GM18858 (cell line): ENCODE measurements around the gene CDK14.
"Not testable (repeated sequence)": the region's sequence is repeated elsewhere in the genome, so short reads cannot be mapped to it uniquely, and the experiment has no call there.

Experiments
- ATAC-seq: cut with Tn5 transposase; IDR thresholded peaks from one replicate; pipeline ENCODE4 v1.9.1; 2021; ENCODE audit not compliant: unreplicated experiment

Gene CDK14

DNA sequence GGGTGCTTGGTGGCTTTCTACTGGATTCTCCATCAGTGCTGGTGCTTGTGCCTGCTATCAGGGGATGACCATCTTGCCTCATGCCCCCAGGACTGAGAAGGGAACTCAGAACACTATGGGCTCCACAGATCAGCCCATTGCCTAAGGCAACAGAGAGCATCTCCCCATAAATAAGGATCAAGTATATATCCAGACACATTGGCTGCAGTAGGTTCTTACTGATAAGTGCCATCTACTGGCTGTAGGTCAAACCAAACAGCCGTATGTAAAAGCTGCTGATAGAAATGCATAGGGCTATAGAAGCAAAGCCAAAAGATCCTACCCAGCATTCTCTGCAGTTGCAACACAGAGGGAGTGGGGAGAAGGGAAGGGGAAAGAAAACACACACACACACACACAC, 153.7 kb downstream of the CDK14 start:
- ATAC-seq = peak; percentile 53

DNA sequence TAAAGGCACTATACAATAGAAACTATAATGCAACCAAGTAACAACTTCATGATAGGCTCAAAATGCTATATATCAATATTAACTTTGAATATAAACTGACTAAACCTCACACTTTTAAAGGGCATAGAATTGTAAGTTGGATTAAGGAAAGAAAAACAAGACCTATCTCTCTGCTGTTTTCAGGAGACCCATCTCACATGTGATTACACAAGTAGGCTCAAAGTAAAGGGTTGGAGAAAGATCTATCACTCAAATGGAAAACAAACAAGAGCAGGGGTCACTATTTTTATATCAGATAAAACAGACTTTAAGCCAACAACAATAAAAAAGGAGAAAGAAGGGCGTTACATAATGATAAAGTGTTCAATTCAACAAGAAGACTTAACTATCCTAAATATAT, 155.5 kb downstream of the CDK14 start:
- ATAC-seq = no peak

DNA sequence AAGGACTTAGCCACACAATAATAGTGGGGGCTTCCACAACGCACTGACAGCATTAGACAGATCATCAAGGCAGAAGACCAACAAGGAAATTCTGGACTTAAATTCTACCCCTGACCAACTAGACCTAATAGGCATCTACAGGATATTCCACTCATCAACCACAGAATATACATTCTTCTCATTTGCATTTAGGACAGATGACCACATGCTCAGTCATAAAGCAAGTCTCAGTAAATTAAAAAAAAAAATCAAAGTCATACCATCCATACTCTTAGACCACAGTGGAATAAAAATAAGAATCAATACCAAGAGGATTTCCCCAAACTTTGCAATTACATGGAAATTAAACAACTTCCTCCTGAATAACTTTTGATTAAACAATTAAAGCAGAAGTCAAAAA, 155.9 kb downstream of the CDK14 start:
- no peak for ATAC-seq

DNA sequence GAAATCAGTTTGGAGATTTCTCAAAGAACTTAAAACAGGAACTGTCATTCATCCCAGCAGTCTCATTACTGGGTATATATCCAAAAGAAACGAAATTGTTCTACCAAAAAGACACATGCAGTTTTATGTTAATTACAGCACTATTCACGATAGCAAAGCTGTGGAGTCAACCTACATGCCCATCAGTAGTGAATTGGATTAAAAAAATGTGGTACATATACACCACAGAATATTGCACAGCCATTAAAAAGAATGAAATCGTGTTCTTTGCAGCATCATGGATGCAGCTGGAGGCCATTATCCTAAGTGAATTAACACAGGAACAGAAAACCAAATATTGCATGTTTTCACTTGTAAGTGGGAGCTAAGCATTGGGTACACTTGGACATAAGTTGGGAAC, 158.9 kb downstream of the CDK14 start:
- no peak for ATAC-seq

DNA sequence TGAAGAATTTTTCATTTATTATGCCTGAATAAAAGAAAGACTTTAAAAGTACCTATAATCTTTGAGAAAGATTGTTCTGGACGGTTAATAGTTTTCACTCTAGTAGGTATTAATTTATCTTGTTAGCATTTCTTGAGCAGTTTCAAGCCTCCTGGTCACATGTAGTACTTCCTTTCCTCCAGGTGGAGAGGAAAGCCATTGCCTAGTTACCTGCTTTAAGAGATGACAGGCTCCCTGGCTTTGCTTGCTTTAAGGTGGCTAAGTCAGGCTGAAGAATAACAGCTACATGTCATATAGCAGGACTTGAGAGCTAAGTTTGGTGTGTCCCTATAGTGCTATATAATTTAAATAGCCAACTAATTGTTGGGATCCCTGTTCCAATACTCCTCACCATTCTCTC, 160.2 kb downstream of the CDK14 start:
- no peak for ATAC-seq

DNA sequence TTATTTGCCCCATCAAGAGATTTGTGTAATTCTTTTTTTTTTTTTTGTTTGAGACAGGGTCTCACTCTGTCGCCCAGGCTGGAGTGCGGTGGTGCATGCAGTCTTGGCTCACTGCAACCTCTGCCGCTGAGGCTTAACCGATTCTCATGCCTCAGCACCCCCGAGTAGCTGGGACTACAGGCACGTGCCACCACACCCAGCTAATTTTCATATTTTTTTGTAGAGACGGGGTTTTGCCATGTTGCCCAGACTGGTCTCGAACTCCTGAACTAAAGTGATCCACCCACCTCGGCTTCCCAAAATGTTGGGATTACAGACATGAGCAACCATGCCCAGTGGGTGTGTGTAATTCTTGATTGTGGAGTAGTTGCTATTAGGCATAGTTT, 161.4 kb downstream of the CDK14 start:
- ATAC-seq = peak; percentile 73

DNA sequence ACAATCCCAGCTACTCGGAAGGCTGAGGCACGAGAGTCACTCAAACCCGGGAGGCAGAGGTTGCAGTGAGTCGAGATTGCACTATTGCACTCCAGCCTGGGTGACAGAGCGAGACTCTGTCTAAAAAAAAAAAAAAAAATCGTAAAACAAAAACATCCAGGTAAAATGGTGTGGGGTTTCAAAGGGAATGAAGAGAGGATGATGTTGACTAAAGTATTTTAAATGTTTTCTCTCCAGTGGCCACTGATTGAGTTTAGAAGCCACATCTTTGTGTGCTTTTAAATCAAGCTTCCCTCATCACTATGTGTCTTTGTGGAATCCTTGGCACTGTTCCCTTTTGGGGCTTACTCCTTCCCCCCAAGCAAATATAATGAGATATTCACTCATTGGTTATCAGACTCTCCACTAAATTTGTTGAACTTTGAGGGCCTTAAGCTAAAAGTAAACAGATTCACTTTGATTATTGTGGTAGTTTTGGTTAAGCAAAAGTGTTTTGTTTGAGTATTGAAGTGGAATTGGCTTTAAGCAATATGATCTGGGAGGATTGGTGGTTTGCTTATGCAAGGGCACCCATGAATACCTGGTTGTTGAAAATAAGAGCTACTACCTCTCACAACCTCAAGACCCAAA, 162.9 kb downstream of the CDK14 start:
- ATAC-seq = no peak

DNA sequence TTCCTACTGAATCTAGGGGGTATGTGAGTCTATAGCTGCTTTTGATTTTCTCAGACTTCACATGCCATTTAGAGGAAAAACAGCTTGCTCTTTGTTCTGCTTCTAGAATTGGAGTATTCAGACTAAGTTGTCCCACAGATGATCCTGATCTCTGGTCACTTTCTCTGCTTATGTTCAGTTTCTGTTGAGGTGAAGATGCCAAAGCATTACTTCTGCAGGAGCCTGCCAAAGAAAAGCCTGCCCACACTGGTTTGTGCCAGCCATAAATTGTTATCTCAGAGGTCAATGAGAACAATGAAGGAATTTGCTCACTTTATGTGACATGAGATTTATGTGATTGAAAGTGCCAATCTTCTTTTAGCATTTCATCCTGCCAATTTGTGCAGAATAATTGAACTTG, 163.6 kb downstream of the CDK14 start:
- no peak for ATAC-seq

DNA sequence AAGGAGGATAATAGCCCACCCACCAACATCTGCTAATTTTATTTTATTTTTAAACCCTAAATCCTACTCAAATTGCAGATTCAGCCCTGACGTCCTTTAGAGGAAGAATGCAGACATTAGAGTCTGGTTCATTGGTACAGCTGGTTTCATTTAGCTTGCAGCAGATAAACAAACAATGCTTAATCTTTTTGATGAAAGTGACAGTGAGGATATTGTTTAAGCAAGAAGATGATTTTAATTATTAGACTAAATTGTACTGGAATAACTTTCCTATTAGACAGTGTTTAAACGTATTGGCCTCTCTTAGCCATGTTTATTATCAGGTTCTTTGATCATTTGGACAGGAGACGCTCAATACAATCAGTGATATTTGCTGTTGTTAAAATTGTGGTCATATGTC, 164.8 kb downstream of the CDK14 start:
- no peak for ATAC-seq

DNA sequence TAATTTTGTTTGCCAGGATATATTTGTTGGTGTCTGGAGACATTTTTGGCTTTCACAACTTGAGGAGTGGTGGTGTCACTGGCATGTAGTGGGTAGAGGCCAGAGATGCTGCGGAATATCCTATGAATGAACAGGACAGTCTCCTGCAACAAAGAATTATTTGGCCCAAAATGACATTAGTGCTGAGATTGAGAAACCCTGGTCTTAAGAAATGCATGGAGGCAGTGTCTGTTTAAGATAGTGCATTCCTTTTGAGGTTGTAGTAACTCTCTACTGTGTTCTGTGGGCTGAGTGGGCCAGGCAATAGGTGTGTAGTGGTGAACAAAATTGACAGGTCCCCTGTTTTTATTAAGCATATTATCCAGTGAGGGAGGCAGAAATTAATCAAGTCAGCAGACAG, 165.5 kb downstream of the CDK14 start:
- ATAC-seq = no peak

DNA sequence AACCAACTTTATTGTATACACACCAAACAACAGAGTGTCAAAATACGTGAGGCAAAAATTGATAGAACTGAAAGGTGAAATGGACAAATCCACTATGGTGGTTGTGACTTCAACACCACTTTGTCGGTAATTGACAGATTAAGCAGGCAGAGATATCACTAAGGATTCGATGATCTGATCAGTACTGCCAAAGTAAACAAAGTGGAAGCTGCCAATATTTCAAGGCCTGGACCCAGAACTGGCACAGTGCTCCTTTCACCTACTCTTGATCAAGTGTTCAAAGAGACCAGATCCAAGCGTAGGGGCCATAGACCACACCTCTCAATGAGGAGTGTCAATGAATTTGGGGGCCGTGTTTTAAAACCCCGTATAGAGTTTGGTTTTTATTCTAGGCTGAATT, 167.0 kb downstream of the CDK14 start:
- no peak for ATAC-seq

DNA sequence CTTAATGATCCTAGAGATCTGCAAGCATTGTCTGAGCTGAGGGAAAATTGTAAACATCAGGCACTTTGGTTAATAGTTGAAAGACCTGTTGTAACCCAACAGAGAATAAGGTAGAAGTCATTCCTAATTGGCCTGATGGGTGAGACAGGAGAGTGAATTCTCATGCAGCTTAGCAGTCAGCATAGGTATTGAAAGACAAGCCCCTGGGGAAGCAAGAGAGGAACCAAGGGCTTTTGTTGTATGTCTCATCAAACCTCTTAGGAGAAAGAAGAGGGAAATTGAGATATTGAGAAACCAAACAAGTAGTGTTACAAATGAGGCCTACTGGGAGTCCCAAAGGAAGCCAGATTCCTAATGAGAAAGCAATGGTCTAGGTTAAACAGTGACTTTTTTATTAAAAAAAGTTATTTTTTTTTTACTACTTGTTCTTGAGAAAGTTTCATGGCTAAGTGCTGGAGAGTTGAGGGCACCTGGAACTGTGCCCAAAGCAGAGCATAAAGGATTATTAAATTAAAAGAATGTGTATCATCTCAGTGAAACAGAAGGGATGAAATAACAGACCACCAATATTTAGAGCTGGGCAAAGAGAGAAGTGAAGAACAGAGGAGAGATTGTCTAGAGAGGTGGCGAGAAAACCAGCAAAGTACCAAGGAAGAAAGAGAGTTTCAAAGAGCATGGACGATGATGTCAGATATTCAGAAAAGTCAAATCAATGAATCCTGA, 168.9 kb downstream of the CDK14 start:
- no peak for ATAC-seq

DNA sequence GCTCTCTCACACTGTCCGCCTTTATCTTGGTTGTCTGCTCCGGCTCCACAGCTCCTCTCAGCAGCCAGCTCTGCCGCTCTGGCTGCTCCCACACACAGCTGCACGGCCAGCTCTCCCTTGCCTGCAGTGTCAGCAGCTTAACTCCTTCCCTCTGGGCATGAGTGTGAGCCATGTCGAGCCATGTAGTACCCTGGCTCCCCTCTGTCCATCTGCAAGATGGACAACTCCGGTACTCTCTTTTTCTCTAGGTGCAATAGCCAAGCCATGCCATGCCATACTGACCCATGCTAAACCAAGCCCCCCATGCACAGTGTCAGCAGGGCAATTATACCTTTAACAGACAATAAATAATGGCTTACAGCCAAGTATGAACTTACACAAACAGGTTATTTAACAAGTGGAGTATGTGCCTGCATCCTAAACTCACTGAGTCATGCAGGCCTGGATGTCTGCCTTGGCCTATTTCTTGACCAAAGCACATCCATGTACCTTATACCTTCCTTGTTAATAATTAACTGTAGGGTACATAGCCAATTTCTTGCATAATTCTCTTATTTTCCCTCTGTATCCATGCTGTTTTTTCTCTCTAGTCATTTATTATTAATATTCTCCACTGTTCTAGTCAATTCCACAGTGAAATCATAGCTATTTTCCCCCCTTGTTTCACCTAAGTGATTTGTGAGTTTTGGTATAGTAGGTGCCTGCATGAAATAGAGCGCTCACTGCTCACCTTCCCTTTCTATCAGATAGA, 170.9 kb downstream of the CDK14 start:
- no peak for ATAC-seq

DNA sequence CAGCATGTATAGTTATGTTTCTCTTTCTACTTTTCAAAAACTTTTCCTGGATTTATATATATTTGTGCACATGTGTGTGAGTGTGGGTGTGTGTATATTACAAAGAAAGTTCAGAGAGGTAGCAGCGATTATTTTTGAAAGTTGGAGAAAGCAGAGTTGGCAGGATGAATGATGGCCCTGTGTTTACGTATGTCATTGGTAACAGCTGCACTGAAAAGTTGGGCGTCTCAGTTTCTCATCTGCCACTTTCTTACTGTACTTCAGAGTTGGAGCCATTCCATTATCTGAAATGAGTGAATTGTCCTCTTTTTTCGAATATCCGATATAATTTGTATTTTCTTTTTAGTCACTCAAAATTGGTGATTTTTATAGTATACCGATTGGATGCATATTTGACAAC, 172.2 kb downstream of the CDK14 start:
- no peak for ATAC-seq

DNA sequence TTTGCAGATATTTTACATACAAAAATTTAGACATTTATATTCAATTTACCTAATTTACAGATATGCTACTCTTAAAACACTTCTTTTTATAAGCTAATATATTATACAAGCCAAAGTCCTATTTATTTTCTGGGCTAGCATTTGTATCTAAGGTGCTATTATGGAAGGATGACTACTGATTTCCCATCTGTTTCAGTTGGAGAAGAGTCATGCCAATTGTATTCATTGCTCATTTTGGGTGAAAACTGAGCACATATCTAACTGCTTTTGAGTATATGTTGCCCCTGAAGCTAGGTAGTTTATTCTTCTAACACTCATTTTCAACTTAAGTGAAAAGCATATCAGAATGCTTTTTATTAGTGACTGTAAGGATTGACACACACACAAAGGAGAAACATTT, 172.9 kb downstream of the CDK14 start:
- no peak for ATAC-seq

DNA sequence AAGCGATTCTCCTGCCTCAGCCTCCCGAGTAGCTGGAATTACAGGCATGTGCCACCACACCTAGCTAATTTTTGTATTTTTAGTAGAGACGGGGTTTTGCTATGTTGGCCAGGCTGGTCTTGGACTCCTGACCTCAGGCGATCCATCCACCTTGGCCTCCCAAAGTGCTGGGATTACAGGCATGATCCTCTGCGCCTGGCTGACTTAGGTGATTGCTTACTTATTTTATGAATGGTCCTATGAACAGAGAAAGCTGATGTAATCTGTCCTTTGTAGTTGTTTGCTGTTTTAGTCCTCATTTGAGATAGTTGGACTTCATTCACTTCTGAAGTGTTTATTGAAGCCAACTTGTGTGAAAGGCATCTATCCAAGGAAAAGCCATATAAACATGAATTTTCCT, 173.4 kb downstream of the CDK14 start:
- ATAC-seq = not testable (repeated sequence)

DNA sequence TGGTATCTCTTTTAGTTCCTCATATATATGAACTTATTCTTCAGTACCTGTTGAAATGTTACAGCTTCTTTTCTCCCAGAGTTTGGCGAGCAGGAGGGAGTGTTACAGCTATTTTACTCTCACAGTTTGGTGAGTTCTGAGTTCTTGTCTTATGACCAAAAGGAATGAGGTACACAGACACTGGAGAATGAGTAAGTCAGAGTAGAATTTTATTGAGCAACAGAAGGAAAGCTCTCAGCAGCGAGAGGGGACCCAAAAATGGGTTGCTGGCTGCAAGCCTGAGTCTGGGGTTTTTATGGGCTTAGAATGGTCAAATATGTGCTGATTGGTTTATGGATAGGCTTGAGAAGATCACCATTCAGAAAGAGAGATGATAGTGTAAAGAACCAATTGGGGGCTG, 175.2 kb downstream of the CDK14 start:
- ATAC-seq = no peak

DNA sequence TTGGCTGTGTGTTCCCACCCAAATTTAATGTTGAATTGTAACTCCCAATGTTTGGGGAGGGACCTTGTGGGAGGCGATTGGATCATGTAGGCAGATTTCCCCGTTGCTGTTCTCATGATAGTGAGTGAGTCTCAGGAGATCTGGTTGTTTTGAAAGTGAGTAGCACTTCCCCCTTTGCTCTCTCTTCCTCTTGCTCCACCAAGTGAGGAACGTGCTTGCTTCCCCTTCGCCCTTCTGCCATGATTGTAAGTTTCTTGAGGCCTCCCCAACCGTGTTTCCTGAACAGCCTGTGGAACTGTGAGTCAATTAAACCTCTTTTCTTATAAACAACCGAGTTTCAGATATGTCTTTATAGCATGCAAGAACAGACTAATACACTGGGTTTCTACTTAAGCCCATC, 176.3 kb downstream of the CDK14 start:
- no peak for ATAC-seq

DNA sequence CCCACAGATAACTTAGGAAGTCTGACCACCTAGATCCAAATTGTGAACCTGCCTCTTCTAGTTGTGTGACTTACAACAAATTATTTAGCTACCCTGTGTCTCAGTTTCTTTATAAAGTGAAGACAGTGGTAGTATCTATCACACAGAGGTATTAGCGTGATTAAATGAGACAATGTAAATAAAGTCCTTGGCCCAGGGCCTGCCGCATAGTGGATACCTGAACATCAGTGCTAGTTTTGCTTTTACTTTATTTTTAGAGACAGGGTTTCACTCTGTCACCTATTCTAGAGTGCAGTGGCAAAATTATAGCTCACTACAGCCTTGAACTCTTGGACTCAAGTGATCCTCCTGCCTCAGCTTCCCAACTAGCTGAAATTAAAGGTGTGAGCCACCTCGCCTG, 177.1 kb downstream of the CDK14 start:
- ATAC-seq = no peak

DNA sequence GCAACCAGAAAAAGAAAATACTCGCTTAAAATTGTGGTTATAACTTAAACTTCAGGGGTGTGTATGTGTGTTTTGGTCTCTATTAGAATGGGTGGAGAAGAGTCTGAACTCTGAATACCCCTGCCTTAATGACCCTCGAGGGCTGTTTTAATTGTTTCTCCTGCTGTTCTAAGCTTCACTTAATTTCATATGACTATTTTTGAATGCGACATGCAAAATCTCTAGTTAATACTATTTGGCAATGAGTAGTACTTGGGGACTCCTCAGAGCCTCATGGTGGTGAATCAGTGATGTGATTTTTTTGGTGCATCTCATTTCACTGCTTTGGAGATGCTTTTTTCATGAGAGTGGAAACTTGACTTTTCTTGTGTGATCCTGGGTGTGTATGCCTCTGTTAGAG, 178.6 kb downstream of the CDK14 start:
- ATAC-seq = no peak

DNA sequence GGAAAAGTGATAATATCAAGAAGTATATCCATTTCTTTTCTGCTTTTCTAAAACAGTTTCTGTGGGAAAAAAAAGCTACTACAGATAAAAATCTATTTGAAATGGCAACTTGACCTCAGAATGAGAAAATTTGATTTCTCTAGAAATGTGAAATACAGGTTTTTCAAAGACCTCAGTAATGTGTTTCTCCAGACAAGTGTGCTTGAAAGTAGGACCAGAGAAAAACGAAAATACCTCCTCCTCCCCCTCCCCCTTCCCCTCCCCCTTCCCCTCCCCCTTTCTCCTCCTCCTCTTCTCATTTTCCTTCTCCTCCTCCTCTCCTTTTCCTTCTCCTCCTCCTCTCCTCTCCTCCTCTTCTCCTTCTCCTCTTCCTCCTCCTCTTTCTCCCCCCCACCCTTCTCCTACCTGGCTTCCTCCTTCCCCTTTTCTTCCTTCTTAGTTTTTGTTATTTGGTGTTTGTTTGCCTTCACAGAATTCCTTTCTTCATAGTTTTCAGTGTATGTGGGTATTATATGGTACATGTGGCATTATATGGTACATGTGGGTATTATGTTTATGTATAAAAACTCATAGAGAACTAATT, 179.4 kb downstream of the CDK14 start:
- ATAC-seq = no peak

DNA sequence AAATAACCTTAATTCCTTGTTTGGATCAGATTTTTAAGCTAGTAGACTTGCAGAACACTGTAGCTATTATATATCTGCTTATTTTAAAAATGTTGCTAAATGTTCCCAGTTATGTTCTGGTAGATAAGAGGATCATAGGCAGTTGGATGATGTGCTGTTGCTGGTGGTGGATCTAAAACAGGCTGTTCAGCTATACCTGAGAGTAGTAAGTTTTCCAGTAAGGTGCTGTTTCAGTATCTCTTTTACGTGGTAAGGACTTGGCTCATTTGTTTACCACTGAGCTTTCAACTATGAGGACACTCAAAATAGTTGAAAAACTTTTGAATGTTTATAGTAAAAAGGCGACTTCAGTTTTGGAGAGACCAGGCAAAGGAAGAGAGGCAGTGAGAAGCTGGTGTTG, 180.9 kb downstream of the CDK14 start:
- ATAC-seq = peak; percentile 95
